ENCODE results near the gene MAP2K6. TPM values are rescaled to one million over a fixed set of nuclear protein-coding genes. Genes with fewer than 3 reads are reported as not detected.

Gene MAP2K6
- total RNA-seq, 1 experiment from 2014 or later: 17.7 TPM

DNA sequence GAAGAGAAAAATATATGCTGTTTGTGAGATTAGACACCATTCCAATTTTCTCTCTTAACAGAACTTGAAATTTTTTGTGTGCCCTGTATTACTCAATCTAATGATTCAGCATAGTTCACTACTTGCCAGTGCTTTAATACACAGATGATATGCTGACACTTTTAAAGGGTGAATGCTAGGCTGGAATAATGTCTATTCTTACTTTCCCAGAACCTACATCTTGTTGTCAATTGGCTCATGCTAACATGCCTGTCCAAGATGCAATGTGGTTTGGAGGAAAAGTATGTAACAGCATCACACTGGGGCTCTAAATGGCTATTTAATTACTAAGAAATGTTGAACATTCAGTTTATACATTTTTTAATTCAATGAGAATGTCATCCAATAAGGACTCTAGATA, 7.6 kb upstream of the MAP2K6 start:
- H3K9me3 Mint-ChIP-seq: no peaks in the 10 kb centered on the region; a peak in 1 of 5 replicates
- H2BK20ac ChIP-seq (ENCODE audit: low read depth, low read length, poor library complexity, severe bottlenecking): no peak overlapping the region
- H3K9me3 ChIP-seq (ENCODE audit: control insufficient read depth, low read depth, low read length): no peaks in the 10 kb centered on the region
- H3K4me2 ChIP-seq (ENCODE audit: insufficient read depth, insufficient read length, low read length): no peak overlapping the region
- H2BK15ac ChIP-seq (ENCODE audit: low read depth, low read length): no peak overlapping the region
- no peak overlapping the region for H4K91ac ChIP-seq (ENCODE audit: insufficient read length, low read depth, low read length)
- H3K56ac ChIP-seq (ENCODE audit: insufficient read length, low read depth, low read length): no peak overlapping the region
- H3K23ac ChIP-seq (ENCODE audit: insufficient read length, low read depth, low read length): no peak overlapping the region
- no peaks in the 10 kb centered on the region for H3K23me2 ChIP-seq (ENCODE audit: insufficient read length, low read depth, low read length, poor library complexity, severe bottlenecking)
- no peak overlapping the region for H2BK12ac ChIP-seq (ENCODE audit: insufficient read length, low read depth, low read length)
- peaks cover 2% of the 10 kb centered on the region; the same call in 1 of the 2 replicates for H3K4me1 ChIP-seq (ENCODE audit: insufficient read depth, low read length)
- no peak overlapping the region for H3K27ac Mint-ChIP-seq
- TF ChIP-seq, protein P1, sequence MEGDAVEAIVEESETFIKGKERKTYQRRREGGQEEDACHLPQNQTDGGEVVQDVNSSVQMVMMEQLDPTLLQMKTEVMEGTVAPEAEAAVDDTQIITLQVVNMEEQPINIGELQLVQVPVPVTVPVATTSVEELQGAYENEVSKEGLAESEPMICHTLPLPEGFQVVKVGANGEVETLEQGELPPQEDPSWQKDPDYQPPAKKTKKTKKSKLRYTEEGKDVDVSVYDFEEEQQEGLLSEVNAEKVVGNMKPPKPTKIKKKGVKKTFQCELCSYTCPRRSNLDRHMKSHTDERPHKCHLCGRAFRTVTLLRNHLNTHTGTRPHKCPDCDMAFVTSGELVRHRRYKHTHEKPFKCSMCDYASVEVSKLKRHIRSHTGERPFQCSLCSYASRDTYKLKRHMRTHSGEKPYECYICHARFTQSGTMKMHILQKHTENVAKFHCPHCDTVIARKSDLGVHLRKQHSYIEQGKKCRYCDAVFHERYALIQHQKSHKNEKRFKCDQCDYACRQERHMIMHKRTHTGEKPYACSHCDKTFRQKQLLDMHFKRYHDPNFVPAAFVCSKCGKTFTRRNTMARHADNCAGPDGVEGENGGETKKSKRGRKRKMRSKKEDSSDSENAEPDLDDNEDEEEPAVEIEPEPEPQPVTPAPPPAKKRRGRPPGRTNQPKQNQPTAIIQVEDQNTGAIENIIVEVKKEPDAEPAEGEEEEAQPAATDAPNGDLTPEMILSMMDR (conservative IDR thresholded peaks at IDR 0.05): no peak
- no peak overlapping the region for H3K4me3 Mint-ChIP-seq
- no peak overlapping the region for H3K9ac ChIP-seq (ENCODE audit: extremely low read depth, insufficient read length, low read length)
- H3K27me3 ChIP-seq (ENCODE audit: insufficient read depth, low read length): no peaks in the 10 kb centered on the region
- DNase-seq: no peak
- no peak overlapping the region for H2AFZ ChIP-seq (ENCODE audit: low read length)
- no peak overlapping the region for H3T11ph ChIP-seq (ENCODE audit: low read length)
- H3K79me2 ChIP-seq (ENCODE audit: insufficient read depth, low read length): no peaks in the 10 kb centered on the region
- no peaks in the 10 kb centered on the region for H3K27me3 Mint-ChIP-seq (ENCODE audit: low read depth)
- no peak overlapping the region for H4K8ac ChIP-seq (replicated peaks; ENCODE audit: insufficient read length, low read depth, low read length)
- no peak overlapping the region for H3K4ac ChIP-seq (ENCODE audit: low read depth, low read length)
- H2AK5ac ChIP-seq (ENCODE audit: insufficient read length, low read length): no peak overlapping the region
- no peak overlapping the region for H4K5ac ChIP-seq (ENCODE audit: insufficient read length, low read depth, low read length)
- peaks cover 0 to 3% (median 2%) of the 10 kb centered on the region in 3 experiments; a peak in 1 of 7 replicates for H3K36me3 Mint-ChIP-seq (ENCODE audit: insufficient read depth in 1 of 3, low read depth in 3 of 3)
- H3K18ac ChIP-seq (ENCODE audit: insufficient read length, low read depth, low read length): no peak overlapping the region
- H2BK5ac ChIP-seq (ENCODE audit: insufficient read length, low read length): no peak overlapping the region
- H3K14ac ChIP-seq (ENCODE audit: insufficient read depth, low read length): no peak overlapping the region
- no peak overlapping the region for H2BK120ac ChIP-seq (ENCODE audit: low read depth, low read length, poor library complexity, severe bottlenecking)
- H3K27ac ChIP-seq (ENCODE audit: insufficient read length, low read depth, low read length): no peak overlapping the region
- peaks cover 3% of the 10 kb centered on the region in 2 experiments for H3K4me1 Mint-ChIP-seq
- H4K20me1 ChIP-seq (ENCODE audit: control insufficient read depth, insufficient read depth, insufficient read length): no peaks in the 10 kb centered on the region
- H3K79me1 ChIP-seq (ENCODE audit: insufficient read depth, low read depth, low read length, poor library complexity, severe bottlenecking): no peaks in the 10 kb centered on the region
